ENCODE results near the gene GON4L. TPM values are rescaled to one million over a fixed set of nuclear protein-coding genes. Genes with fewer than 3 reads are reported as not detected.
"Not testable (repeated sequence)": the region's sequence is repeated elsewhere in the genome, so short reads cannot be mapped to it uniquely, and the experiment has no call there.

The GON4L gene
- total RNA-seq, 1 experiment from 2014 or later: 54.4 TPM

- Mint-ChIP-seq H3K27ac (peak overlapping the region; percentile 41; the same call in 1 of the 2 replicates), H3K36me3 (peaks cover 13% of the 10 kb centered on the region; the same call in 1 of the 2 replicates), H3K4me3 (peak overlapping the region; percentile 91)
- H3K4me1 Mint-ChIP-seq; CTCF ChIA-PET; POLR2A ChIA-PET; H3K27me3 Mint-ChIP-seq (ENCODE audit: low read depth); H3K9me3 Mint-ChIP-seq: not testable (repeated sequence)
- peak; percentile 97 for ATAC-seq
- TF ChIP-seq MAX (CRISPR knock-in tag; IDR thresholded peaks at IDR 0.05): peak; percentile 52
- peak; percentile 72 for TF ChIP-seq NFYB (CRISPR knock-in tag; conservative IDR thresholded peaks at IDR 0.05; ENCODE audit: low read depth)
- 0 out of 2 replicates have a peak, but pooled peaks have one; percentile 47 for TF ChIP-seq FOXK1 (CRISPR knock-in tag; IDR thresholded peaks at IDR 0.05)
- peak; percentile 39; the same call in 1 of the 2 replicates for TF ChIP-seq FOXP1 (CRISPR knock-in tag; IDR thresholded peaks at IDR 0.05; ENCODE audit: borderline replicate concordance)
- 0 out of 2 replicates have a peak, but pooled peaks have one; percentile 19 for TF ChIP-seq ETV6 (CRISPR knock-in tag; IDR thresholded peaks at IDR 0.05)
- peak; percentile 52 for TF ChIP-seq GABPB1 (CRISPR knock-in tag; IDR thresholded peaks at IDR 0.05)
- TF ChIP-seq SP1 (CRISPR knock-in tag; conservative IDR thresholded peaks at IDR 0.05): peak; percentile 46; the same call in 1 of the 2 replicates
- peak; percentile 90 for DNase-seq (ENCODE audit: low spot score)
These were observed 111.5 kb downstream of the GON4L start for GRCh38 chr1:155745284-155746228.

GRCh38 chr1:155744711-155745283, 112.2 kb downstream of the GON4L start:
- Mint-ChIP-seq H3K36me3 (peaks cover 12% of the 10 kb centered on the region; the same call in 1 of the 2 replicates), H3K27ac (peak overlapping the region; percentile 41; the same call in 1 of the 2 replicates), H3K9me3 (no peaks in the 10 kb centered on the region), H3K4me3 (peak overlapping the region; percentile 91), H3K4me1 (no peaks in the 10 kb centered on the region), H3K27me3 (ENCODE audit: low read depth) (no peaks in the 10 kb centered on the region)
- DNase-seq (ENCODE audit: low spot score) (no peak), ATAC-seq (no peak)
- CTCF ChIA-PET: interaction anchor here (0.6 to 1.1 kb wide), 3 partner anchors 16 to 1744 kb away, joined by 3 to 6 read pairs (median 4); no protein-coding TSS in a partner anchor
- no peak for TF ChIP-seq FOXP1 (CRISPR knock-in tag; IDR thresholded peaks at IDR 0.05; ENCODE audit: borderline replicate concordance)
- TF ChIP-seq NR3C1 (CRISPR knock-in tag; conservative IDR thresholded peaks at IDR 0.05; ENCODE audit: low read depth): no peak
- no peak for TF ChIP-seq ELF4 (CRISPR knock-in tag; IDR thresholded peaks at IDR 0.05; ENCODE audit: low read depth)
- no peak for TF ChIP-seq MYBL2 (CRISPR knock-in tag; IDR thresholded peaks at IDR 0.05)
- TF ChIP-seq STAT6 (CRISPR knock-in tag; conservative IDR thresholded peaks at IDR 0.05; ENCODE audit: low read depth): no peak
- no peak for TF ChIP-seq MLX (CRISPR knock-in tag; IDR thresholded peaks at IDR 0.05)
- no peak for TF ChIP-seq ATF3 (CRISPR knock-in tag; conservative IDR thresholded peaks at IDR 0.05)
- TF ChIP-seq NFATC4 (CRISPR knock-in tag; IDR thresholded peaks at IDR 0.05): no peak
- no peak for TF ChIP-seq IRF1 (CRISPR knock-in tag; IDR thresholded peaks at IDR 0.05)
- POLR2A ChIA-PET: no interaction called here

- ChIA-PET POLR2A (no interaction called here), CTCF (interaction anchor here (0.5 to 0.6 kb wide), 2 partner anchors 344 to 461 kb away, joined by 3 to 6 read pairs; no protein-coding TSS in a partner anchor)
- no peaks in the 10 kb centered on the region for H3K9me3 Mint-ChIP-seq
- DNase-seq (ENCODE audit: low spot score) (no peak), ATAC-seq (no peak)
- TF ChIP-seq ZNF121 (CRISPR knock-in tag; IDR thresholded peaks at IDR 0.05): peak; percentile 58; the same call in 1 of the 2 replicates
- no peak for TF ChIP-seq ATF3 (CRISPR knock-in tag; conservative IDR thresholded peaks at IDR 0.05)
- H3K36me3 Mint-ChIP-seq: peaks cover 19% of the 10 kb centered on the region
- H3K4me3 Mint-ChIP-seq: no peak overlapping the region
- H3K4me1 Mint-ChIP-seq: no peaks in the 10 kb centered on the region
- no peak overlapping the region for H3K27ac Mint-ChIP-seq
- no peaks in the 10 kb centered on the region for H3K27me3 Mint-ChIP-seq (ENCODE audit: low read depth)
These were observed 115.1 kb downstream of the GON4L start for GRCh38 chr1:155741908-155742307.
